GM18951 (cell line): ENCODE results near the gene CAPNS2.
"Not testable (repeated sequence)": the region's sequence is repeated elsewhere in the genome, so short reads cannot be mapped to it uniquely, and the experiment has no call there.

ENCODE experiments used
- POLR2A ChIP-seq: IDR thresholded peaks from 4 replicates; pipeline ENCODE4 v1.6.1; 2011; ENCODE audit warnings: mild to moderate bottlenecking; ENCODE audit not compliant: insufficient read length, insufficient read depth; ENCODE audit errors: extremely low read depth
- in situ Hi-C: fragments of 300-500 bp; cut with MboI; formaldehyde crosslinking; loops from one replicate; pipeline ENCODE4 v1.12.0; 2022; ENCODE audit warnings: low sequenced_read_pairs, mixed read lengths, inconsistent platforms; ENCODE audit not compliant: unreplicated experiment

CAPNS2 gene

DNA sequence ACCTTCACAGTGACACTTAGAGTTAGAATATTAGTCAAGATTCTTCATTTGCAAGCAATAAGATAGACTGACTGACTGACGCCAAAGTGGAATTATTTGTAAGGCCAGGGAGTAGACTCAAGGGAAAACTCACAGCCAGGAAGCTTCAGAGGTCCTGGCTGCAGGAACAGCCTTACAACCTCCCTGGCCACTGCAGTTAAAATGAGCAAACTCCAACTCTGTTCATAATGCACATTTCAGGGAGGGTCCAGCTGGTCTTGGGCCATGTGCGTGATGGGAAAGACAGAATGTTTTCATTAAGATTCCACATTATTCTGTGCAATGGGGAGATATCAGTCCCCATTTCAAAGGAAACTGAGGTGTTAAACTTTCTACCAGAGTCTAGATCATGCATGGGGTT is 9.9 kb downstream of the CAPNS2 start:
- in situ Hi-C loops, result no loop called here
- TF ChIP-seq POLR2A, result no peak

- TF ChIP-seq POLR2A, result no peak
- in situ Hi-C loops, result no loop called here
These were observed 11.4 kb downstream of the CAPNS2 start for GRCh38 chr16:55577887-55578286.

GRCh38 chr16:55585631-55586030 is 19.1 kb downstream of the CAPNS2 start:
- in situ Hi-C loops, result no loop called here
- no peak for TF ChIP-seq POLR2A

DNA sequence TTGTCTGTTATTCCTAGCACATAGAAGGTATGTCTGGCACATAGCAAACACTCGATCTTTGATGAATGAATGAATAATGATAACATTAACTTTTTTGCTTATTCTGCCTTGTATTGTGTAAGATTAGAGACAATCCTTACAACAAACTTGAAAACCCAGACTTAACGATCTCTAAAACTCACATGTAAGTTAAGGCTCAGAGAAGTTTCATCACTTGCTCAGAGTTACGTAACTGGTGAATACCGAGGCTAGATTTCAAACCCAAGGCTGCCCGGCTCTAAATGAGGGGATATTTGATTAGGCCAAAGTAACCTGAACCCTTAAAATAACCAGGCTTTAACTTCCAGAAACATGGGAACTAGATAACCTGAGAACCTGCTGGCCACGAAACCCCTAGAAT is 22.3 kb downstream of the CAPNS2 start:
- no peak for TF ChIP-seq POLR2A
- in situ Hi-C loops, result no loop called here

- TF ChIP-seq POLR2A, result no peak
These were observed 25.8 kb downstream of the CAPNS2 start for GRCh38 chr16:55592306-55592705.

DNA sequence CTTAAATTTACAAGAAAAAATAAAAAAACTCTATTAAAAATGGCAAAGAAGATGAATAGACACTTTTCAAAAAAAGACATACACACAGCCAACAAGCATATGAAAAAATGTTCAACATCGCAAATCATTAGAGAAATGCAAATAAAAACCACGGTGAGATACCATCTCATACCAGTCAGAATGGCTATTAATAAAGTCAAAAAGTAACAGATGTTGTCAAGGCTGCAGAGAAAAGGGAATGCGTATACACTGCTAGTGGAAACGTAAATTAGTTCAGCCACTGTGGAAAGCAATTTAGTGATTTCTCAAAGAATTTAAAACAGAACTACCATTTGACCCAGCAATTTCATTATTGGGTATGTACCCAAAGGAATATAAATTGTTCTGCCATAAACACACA is 31.4 kb downstream of the CAPNS2 start:
- TF ChIP-seq POLR2A, result no peak
- in situ Hi-C loops, result no loop called here

More at GRCh38 chr16:55592306-55592705, 25.8 kb downstream of the CAPNS2 start:
- in situ Hi-C loops, result no loop called here

GRCh38 chr16:55605754-55606336 is 39.4 kb downstream of the CAPNS2 start:
- in situ Hi-C loops, result no loop called here

GRCh38 chr16:55613613-55614335 is 47.3 kb downstream of the CAPNS2 start:
- TF ChIP-seq POLR2A, result no peak
- in situ Hi-C loops, result no loop called here

More at GRCh38 chr16:55605754-55606336, 39.4 kb downstream of the CAPNS2 start:
- TF ChIP-seq POLR2A, result no peak

GRCh38 chr16:55615071-55615470 is 48.6 kb downstream of the CAPNS2 start:
- in situ Hi-C loops, result no loop called here
- no peak for TF ChIP-seq POLR2A

- in situ Hi-C loops, result not testable (repeated sequence)
These were observed 49.2 kb downstream of the CAPNS2 start for GRCh38 chr16:55615670-55616069.
